Measurements from ENCODE around the gene BMP10. TPM values are rescaled to one million over a fixed set of nuclear protein-coding genes. Genes with fewer than 3 reads are reported as not detected.

The BMP10 gene
- total RNA-seq, 1 donor from 2014 or later, result not detected

DNA sequence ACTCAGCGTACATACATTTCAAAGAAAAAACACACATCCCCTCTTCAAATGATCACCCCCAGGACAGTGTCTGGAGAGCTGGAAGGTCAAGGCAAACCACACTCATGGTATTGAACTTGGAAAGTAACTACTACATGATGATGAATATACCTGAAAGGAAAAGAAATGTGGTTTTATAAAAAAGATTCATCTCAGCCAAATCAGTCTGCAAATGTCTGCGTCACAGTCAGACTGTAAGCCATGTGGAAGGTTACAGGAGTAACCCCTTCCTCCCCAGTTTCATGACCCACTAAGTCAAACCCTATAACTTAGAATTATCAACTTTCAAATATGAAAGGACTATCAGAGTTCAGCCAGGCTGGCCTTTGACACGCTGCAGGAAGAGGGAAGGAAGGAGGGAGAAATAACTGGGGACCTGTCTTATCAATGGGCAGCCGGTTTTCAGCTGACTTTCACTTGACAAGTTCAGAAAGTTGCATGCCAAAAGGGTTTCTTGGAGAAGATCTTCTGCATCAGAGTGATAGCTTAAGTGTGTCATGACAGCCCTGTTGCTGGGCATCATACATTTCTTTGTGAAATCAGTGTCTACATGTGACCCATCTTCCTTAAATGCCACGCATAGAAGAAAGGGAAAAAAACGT is 7.0 kb upstream of the BMP10 start:
- Mint-ChIP-seq H3K4me1 (ENCODE audit: unreplicated experiment) (no peaks in the 10 kb centered on the region), H3K36me3 (ENCODE audit: unreplicated experiment) (no peaks in the 10 kb centered on the region), H3K27me3 (ENCODE audit: unreplicated experiment) (peaks cover 16% of the 10 kb centered on the region), H3K4me3 (ENCODE audit: unreplicated experiment) (no peak overlapping the region), H3K9me3 (ENCODE audit: unreplicated experiment) (no peaks in the 10 kb centered on the region), H3K27ac (ENCODE audit: unreplicated experiment) (no peak overlapping the region)
- no peak for DNase-seq (ENCODE audit: extremely low spot score, unreplicated experiment)
- TF ChIP-seq, protein P1, sequence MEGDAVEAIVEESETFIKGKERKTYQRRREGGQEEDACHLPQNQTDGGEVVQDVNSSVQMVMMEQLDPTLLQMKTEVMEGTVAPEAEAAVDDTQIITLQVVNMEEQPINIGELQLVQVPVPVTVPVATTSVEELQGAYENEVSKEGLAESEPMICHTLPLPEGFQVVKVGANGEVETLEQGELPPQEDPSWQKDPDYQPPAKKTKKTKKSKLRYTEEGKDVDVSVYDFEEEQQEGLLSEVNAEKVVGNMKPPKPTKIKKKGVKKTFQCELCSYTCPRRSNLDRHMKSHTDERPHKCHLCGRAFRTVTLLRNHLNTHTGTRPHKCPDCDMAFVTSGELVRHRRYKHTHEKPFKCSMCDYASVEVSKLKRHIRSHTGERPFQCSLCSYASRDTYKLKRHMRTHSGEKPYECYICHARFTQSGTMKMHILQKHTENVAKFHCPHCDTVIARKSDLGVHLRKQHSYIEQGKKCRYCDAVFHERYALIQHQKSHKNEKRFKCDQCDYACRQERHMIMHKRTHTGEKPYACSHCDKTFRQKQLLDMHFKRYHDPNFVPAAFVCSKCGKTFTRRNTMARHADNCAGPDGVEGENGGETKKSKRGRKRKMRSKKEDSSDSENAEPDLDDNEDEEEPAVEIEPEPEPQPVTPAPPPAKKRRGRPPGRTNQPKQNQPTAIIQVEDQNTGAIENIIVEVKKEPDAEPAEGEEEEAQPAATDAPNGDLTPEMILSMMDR (IDR thresholded peaks at IDR 0.05), result no peak

DNA sequence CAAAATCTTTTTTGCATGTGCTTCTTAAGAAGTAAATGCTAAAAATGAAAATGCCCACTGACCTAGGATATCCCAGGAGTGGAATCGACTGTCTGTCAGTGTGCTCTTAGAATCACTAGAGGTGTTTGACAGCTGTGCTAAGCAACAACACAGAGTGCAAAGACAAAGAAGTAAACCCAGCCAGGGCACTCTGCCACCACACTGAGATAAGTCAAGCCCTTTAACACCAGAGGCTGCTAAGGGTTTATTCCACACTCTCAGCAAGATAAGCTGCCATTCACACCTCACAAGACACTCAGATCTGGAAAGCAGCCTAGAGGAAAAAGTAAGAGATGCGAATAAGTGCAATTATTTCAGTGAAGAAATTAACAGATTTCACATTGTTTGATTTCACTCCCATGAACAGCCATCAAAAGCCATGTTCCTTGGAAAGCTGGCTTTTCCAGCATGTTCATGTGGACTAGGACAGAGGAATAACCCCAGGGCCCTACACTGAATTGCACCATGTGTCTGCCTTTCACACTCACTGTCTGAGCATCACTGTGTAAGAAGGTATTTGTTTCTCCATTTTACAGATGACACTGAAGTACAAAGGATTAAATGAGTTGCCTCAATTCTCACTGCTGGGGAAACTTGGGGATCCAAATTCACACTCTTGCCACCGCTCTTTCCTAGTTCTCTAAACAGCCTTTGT is 6.0 kb upstream of the BMP10 start:
- Mint-ChIP-seq H3K27ac (ENCODE audit: unreplicated experiment) (no peak overlapping the region), H3K4me1 (ENCODE audit: unreplicated experiment) (no peaks in the 10 kb centered on the region), H3K27me3 (ENCODE audit: unreplicated experiment) (peaks cover 13% of the 10 kb centered on the region), H3K4me3 (ENCODE audit: unreplicated experiment) (no peak overlapping the region), H3K36me3 (ENCODE audit: unreplicated experiment) (no peaks in the 10 kb centered on the region), H3K9me3 (ENCODE audit: unreplicated experiment) (no peaks in the 10 kb centered on the region)
- no peak for DNase-seq (ENCODE audit: extremely low spot score, unreplicated experiment)
- TF ChIP-seq, protein P1 (IDR thresholded peaks at IDR 0.05), result no peak

- peaks cover 7% of the 10 kb centered on the region for H3K27me3 Mint-ChIP-seq (ENCODE audit: unreplicated experiment)
- no peak for DNase-seq (ENCODE audit: extremely low spot score, unreplicated experiment)
- no peak overlapping the region for H3K4me3 Mint-ChIP-seq (ENCODE audit: unreplicated experiment)
- TF ChIP-seq, protein P1 (IDR thresholded peaks at IDR 0.05), result no peak
- no peak overlapping the region for H3K27ac Mint-ChIP-seq (ENCODE audit: unreplicated experiment)
- H3K4me1 Mint-ChIP-seq (ENCODE audit: unreplicated experiment), result no peaks in the 10 kb centered on the region
- H3K9me3 Mint-ChIP-seq (ENCODE audit: unreplicated experiment), result no peaks in the 10 kb centered on the region
- H3K36me3 Mint-ChIP-seq (ENCODE audit: unreplicated experiment), result no peaks in the 10 kb centered on the region
Measured at GRCh38 chr2:68870215-68870614, 982 bp downstream of the BMP10 start.

- Mint-ChIP-seq H3K27ac (ENCODE audit: unreplicated experiment) (no peak overlapping the region), H3K9me3 (ENCODE audit: unreplicated experiment) (no peaks in the 10 kb centered on the region), H3K4me1 (ENCODE audit: unreplicated experiment) (no peaks in the 10 kb centered on the region), H3K4me3 (ENCODE audit: unreplicated experiment) (no peak overlapping the region), H3K36me3 (ENCODE audit: unreplicated experiment) (no peaks in the 10 kb centered on the region), H3K27me3 (ENCODE audit: unreplicated experiment) (peaks cover 24% of the 10 kb centered on the region)
- DNase-seq (ENCODE audit: extremely low spot score, unreplicated experiment), result no peak
- TF ChIP-seq, protein P1 (IDR thresholded peaks at IDR 0.05), result no peak
Measured at GRCh38 chr2:68865108-68865507, 6.1 kb downstream of the BMP10 start.

- DNase-seq (ENCODE audit: extremely low spot score, unreplicated experiment), result no peak
- H3K4me3 Mint-ChIP-seq (ENCODE audit: unreplicated experiment), result no peak overlapping the region
- no peaks in the 10 kb centered on the region for H3K36me3 Mint-ChIP-seq (ENCODE audit: unreplicated experiment)
- TF ChIP-seq, protein P1 (IDR thresholded peaks at IDR 0.05), result no peak
- H3K27me3 Mint-ChIP-seq (ENCODE audit: unreplicated experiment), result peaks cover 27% of the 10 kb centered on the region
- H3K27ac Mint-ChIP-seq (ENCODE audit: unreplicated experiment), result no peak overlapping the region
- no peaks in the 10 kb centered on the region for H3K4me1 Mint-ChIP-seq (ENCODE audit: unreplicated experiment)
- no peaks in the 10 kb centered on the region for H3K9me3 Mint-ChIP-seq (ENCODE audit: unreplicated experiment)
Measured at GRCh38 chr2:68863996-68864395, 7.2 kb downstream of the BMP10 start.
